NCI-H2227 treated with DMSO at 0.1 percent for 48 hours (cell line): ENCODE measurements around the gene BLACAT1.
"Not testable (repeated sequence)": the region's sequence is repeated elsewhere in the genome, so short reads cannot be mapped to it uniquely, and the experiment has no call there.

Experiments used
- DNase-seq: peaks from one replicate; lab custom pipeline; 2025; lab: John Stamatoyannopoulos, UW

BLACAT1 gene

DNA sequence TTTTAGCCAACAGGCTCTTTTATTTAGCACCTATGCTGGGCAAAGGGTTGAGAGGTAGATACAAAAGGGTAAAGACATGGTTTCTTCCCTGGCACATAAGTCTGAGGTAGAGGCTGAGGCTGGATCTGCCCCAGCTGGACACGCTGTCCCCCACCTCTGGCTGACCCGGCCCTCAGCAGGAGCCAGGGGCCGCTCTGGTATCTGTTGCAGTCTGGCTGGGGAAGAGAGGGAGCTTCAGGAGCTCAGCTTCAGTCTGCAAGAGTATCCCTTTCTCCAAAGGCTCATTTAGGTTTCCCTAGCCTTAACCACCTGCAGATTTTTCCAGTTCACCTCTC is 14.2 kb downstream of the BLACAT1 start:
- DNase-seq: no peak

- DNase-seq: no peak
Observed at GRCh38 chr1:205441318-205441633, 14.6 kb downstream of the BLACAT1 start.

DNA sequence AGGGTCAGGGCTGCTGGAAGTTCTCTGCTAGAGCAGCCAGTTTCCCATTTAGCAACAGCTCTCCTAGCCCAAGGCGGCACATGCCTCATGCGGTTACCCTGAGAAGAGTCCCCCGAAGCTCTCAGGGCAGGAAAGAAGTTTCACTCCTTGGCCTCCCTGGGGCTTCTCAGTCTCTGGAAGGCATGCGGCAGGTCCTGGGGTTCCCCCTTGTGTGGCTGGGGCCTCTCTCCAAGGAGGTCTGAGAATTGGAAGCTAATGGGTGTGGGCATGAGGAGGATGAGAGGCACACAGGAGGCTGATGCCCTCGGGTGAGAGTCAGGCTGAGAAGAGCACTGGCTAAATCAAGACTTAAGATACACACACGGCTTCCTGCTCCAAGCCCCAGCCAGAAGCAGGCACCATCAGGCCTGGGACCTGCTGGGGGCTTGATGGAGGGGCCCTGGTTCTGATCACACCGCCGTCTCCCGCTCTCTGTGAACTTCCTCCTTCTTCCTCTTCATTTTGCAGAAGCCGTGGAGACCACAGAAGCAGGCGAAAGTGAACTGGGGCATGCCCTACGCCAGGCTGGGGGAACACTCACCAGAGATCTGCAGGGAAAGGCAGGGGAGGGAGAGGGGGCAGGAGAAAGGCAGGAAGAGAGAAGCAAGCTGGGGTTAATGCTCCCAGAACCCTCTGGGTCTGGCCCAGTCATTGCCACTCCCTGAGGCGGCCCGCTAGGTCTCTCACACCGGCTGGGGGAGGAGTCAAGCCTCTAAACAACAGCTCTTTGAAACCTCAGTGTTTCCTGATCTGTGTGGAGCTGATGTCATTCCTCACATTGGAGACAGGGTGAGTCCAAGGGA is 15.1 kb downstream of the BLACAT1 start:
- peak; percentile 55 for DNase-seq

- no peak for DNase-seq
Observed at GRCh38 chr1:205440121-205440475, 15.7 kb downstream of the BLACAT1 start.

- DNase-seq: peak; percentile 35
Observed at GRCh38 chr1:205438213-205439158, 17.4 kb downstream of the BLACAT1 start.

GRCh38 chr1:205437570-205437969 is 18.3 kb downstream of the BLACAT1 start:
- no peak for DNase-seq

DNA sequence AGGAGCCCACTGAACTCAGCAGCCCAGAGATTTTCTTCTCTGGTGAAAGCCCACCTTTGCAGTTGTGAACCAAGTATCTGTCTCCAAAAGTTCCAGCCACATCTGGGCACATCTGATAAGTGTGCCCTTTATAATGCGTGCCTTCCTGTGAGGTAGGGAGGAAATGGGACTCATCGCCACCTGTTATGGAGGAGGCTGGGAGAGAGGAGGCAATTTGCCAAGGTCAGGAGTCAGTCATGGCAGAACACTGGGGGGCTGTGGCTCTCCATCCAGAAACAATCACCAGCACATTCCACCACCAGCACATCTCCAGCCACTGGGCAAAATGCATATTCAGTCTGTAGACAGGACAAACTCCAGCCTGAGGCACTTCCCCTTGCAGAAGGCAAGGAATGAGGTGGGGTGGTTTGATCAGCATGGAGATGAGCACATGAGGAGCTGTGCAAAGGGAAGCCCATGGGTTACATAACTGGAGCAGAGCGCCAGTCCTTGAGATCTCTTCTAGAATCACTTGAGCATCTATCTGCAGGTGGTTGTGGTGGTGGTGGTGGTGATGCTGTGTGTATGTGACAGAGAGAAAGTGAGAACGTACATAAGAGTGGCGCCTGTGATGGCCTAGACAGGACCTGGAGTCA is 19.0 kb downstream of the BLACAT1 start:
- no peak for DNase-seq

- peak; percentile 87 for DNase-seq
Observed at GRCh38 chr1:205435578-205436573, 20.0 kb downstream of the BLACAT1 start.

- no peak for DNase-seq
Observed at GRCh38 chr1:205434738-205435137, 21.1 kb downstream of the BLACAT1 start.

- DNase-seq: not testable (repeated sequence)
Observed at GRCh38 chr1:205432692-205433091, 23.2 kb downstream of the BLACAT1 start.

DNA sequence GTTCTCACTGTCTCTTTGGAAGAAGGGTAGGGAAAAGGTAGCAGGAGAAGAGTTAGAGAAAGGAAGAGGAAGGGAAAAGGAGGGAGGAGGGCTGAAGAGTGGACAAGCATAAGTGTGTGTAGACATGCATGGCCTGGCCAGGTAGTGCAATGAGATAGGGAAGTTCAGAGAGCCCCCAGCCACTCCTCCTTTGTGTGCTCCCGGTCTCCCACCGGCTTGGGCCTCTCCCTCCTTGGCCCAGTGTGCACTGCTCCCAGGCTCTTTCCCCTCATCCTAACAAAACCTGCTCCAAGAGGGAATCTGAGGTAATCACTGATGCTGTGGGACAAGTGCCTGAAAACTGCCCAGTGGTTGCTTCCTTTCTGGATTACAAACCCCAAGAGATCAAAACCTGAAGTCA is 23.7 kb downstream of the BLACAT1 start:
- DNase-seq: no peak

DNA sequence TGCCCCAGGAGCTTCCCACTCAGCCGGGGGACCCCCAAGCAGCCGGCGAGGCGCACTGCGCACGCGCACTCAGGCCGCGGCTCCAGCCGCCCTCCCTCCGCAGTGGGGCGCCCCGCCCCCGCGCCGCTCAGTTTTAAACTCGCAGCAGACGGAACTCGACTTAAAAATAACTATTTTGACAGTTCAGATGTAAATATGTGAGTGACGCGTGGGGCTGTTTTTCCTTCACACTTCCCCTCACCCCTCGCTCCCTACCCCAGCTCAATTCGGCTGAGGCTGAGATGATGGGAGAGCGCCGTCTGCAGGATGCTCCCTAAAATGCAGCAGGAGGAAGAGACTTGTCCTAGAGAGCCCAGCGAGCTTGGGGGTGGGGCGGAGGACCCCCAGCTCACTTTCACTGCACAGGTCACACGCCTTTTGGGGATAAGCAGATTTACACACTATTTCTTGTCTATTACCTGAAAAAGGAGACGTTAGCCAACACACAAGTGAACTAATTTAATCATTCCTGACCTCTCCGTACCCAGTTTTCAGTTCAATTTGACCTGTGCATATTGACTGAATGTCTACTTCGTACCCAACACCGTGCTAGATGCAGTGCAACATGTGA is 25.0 kb downstream of the BLACAT1 start:
- no peak for DNase-seq

- no peak for DNase-seq
Observed at GRCh38 chr1:205429762-205430695, 25.8 kb downstream of the BLACAT1 start.

DNA sequence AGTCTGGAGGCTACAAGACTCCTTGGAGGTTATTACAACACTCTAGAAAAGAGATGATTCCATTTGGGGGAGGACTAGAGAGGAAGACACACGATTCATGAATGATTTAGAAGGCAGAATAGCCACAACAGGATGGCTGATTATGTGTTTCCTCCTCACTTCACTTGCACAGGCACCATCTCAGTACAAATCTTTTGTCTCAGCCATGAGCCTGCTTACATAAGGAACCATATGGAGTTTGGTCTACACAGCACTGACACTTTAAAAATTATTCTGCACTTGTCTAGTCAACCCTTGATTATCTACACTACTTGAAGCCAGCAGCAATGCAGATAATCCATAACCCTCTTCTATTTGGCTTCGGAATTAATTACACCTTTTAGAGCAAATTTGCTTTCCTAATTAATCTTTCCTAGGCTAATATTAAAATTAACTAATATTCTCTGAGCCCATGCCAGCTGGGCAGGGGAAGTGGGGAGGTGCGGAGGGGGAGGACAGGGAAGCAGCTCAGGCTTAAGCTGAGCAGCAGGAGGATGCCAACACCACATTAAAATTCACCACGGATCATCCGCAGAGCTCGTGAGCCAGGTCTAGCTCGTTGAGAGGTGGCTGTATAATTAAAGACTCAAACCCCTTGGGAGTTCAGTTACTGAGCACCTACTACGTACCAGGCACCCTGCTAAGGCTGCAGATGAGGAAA is 30.8 kb downstream of the BLACAT1 start:
- DNase-seq: no peak

DNA sequence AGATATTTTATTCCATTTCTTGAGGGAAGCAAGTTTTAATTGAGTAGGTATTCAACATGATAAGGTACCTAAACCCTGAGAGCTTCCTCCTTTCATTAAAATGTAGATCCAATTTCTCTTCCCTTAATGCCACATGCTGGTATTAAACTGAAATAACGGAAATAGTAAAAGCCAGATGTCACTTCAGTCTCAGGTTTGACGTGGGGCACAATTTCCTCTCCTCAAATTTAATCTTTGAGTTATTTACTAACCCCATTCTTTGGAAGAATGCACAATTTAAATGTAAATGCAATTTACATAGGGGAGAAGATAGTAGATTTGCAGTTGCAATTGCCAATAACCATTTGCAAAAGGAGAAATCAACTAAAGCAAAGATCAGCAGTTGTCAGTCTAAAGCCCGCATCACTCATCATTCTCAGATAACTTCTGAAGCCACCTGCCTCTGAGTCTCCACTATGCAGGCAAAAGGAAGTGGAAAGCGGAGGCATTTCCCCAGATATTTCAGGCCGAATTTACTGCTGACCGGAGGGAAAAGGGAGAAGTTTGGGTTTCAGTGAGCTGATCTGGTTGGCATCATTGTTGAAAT is 31.9 kb downstream of the BLACAT1 start:
- no peak for DNase-seq

DNA sequence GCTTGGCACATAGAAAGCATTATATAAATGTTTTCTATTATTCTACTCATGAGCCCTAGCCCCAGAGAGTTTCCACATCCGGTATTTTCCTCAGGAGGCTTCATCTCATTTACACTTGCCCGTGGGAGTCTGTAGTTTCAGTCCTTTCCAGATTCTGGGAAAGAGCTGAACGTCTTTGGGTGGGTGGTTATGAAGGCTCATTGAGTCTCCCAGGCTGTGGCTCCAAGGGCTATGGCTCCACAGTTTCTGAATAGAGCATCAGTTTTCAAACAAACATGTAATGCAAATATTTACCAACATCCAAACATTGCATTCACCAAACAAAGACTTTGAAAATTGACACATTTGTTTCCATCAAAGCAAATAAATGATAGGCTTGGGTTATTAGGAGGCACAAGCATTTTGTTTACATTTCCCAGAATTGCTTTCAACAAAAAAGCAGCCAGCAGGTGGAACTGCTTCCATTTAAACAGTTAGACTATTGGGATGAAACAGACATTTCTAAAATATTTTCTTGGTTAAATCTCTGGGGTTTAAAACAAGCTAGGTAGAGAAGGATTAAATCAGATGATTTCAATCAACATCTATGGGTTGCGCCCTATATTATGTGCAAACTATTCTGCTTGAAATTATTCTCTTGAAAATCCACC is 32.7 kb downstream of the BLACAT1 start:
- DNase-seq: no peak

- DNase-seq: no peak
Observed at GRCh38 chr1:205421798-205422197, 34.0 kb downstream of the BLACAT1 start, which contains the start of gene LEMD1. LEMD1 (minus strand) TSS chr1:205422056; CDS start chr1:205420536, 1,520 bp downstream.

DNA sequence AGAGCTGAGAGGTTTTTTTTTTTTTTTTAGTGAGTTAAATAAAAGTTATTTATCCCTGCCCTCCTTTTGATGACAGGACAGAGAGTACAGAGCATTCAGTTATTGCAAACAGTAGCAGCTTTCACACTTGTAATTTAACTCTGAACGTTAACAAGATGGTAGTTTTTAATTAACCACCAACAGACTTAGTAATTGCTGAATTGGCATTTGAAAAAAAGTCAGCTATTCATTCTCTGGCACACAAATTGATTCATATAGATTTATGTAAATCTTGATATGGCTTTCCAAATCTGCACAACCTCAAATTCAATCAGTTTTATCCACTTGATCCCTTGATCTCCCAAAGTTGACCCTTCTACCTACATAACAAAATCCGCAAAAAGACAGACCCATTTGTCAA is 34.9 kb downstream of the BLACAT1 start:
- no peak for DNase-seq
